ENCODE measurements around the gene CAPN8. TPM values are rescaled to one million over a fixed set of nuclear protein-coding genes. Genes with fewer than 3 reads are reported as not detected.

CAPN8 gene
- total RNA-seq, 1 donor from 2014 or later: not detected

GRCh38 chr1:223653431-223653830, 12.1 kb downstream of the CAPN8 start:
- Histone ChIP-seq H3K9ac (ENCODE audit: low read length) (no peak overlapping the region), H3K27ac (ENCODE audit: low read depth, low read length) (no peak overlapping the region), H3K4me1 (ENCODE audit: insufficient read depth, low read length) (peaks cover 4% of the 10 kb centered on the region), H2AFZ (ENCODE audit: low read depth, low read length) (no peak overlapping the region), H3K4me2 (ENCODE audit: low read length) (peak overlapping the region; percentile 79), H4K20me1 (ENCODE audit: insufficient read depth, low read length) (no peaks in the 10 kb centered on the region), H3K9me3 (ENCODE audit: insufficient read depth, low read depth, low read length) (no peaks in the 10 kb centered on the region), H3K4me3 (ENCODE audit: insufficient read depth, low read depth, low read length) (no peak overlapping the region), H3K27me3 (ENCODE audit: insufficient read depth, low read length) (no peaks in the 10 kb centered on the region), H3K36me3 (ENCODE audit: insufficient read depth, low read length) (no peaks in the 10 kb centered on the region), H3K79me2 (ENCODE audit: insufficient read depth, low read length) (no peaks in the 10 kb centered on the region)
- Mint-ChIP-seq H3K4me1 (ENCODE audit: low read depth, unreplicated experiment) (no peaks in the 10 kb centered on the region), H3K27me3 (ENCODE audit: low read depth, unreplicated experiment) (peaks cover 18% of the 10 kb centered on the region), H3K27ac (ENCODE audit: unreplicated experiment) (no peak overlapping the region), H3K4me3 (ENCODE audit: unreplicated experiment) (no peak overlapping the region), H3K9me3 (ENCODE audit: unreplicated experiment) (peaks cover 6% of the 10 kb centered on the region), H3K36me3 (ENCODE audit: low read depth, unreplicated experiment) (no peaks in the 10 kb centered on the region)
- FAIRE-seq (no peak), DNase-seq (ENCODE audit: low read depth) (no peak)
- TF ChIP-seq EZH2 (IDR thresholded peaks at IDR 0.05; ENCODE audit: insufficient read depth, low read length) (no peak), CTCF (IDR thresholded peaks at IDR 0.05; ENCODE audit: insufficient read depth, low read depth, low read length) (no peak)

- H3K36me3 Mint-ChIP-seq (ENCODE audit: low read depth, unreplicated experiment): no peaks in the 10 kb centered on the region
- no peak overlapping the region for H2AFZ ChIP-seq (ENCODE audit: low read depth, low read length)
Measured at GRCh38 chr1:223653015-223653414, 12.5 kb downstream of the CAPN8 start.

More at GRCh38 chr1:223653015-223653414, 12.5 kb downstream of the CAPN8 start:
- Histone ChIP-seq H3K27me3 (ENCODE audit: insufficient read depth, low read length) (no peaks in the 10 kb centered on the region), H3K36me3 (ENCODE audit: insufficient read depth, low read length) (no peaks in the 10 kb centered on the region), H3K9me3 (ENCODE audit: insufficient read depth, low read depth, low read length) (no peaks in the 10 kb centered on the region), H3K4me2 (ENCODE audit: low read length) (peak overlapping the region; percentile 79), H3K79me2 (ENCODE audit: insufficient read depth, low read length) (no peaks in the 10 kb centered on the region), H4K20me1 (ENCODE audit: insufficient read depth, low read length) (no peaks in the 10 kb centered on the region), H3K4me1 (ENCODE audit: insufficient read depth, low read length) (peaks cover 4% of the 10 kb centered on the region), H3K9ac (ENCODE audit: low read length) (no peak overlapping the region), H3K27ac (ENCODE audit: low read depth, low read length) (no peak overlapping the region), H3K4me3 (ENCODE audit: insufficient read depth, low read depth, low read length) (no peak overlapping the region)
- FAIRE-seq (no peak), DNase-seq (ENCODE audit: low read depth) (no peak)
- Mint-ChIP-seq H3K27ac (ENCODE audit: unreplicated experiment) (no peak overlapping the region), H3K4me3 (ENCODE audit: unreplicated experiment) (no peak overlapping the region), H3K4me1 (ENCODE audit: low read depth, unreplicated experiment) (no peaks in the 10 kb centered on the region), H3K9me3 (ENCODE audit: unreplicated experiment) (peaks cover 4% of the 10 kb centered on the region), H3K27me3 (ENCODE audit: low read depth, unreplicated experiment) (peaks cover 18% of the 10 kb centered on the region)
- TF ChIP-seq CTCF (IDR thresholded peaks at IDR 0.05; ENCODE audit: insufficient read depth, low read depth, low read length): no peak
- no peak for TF ChIP-seq EZH2 (IDR thresholded peaks at IDR 0.05; ENCODE audit: insufficient read depth, low read length)
